Measurements from ENCODE around the gene AP1M2.
"Not testable (repeated sequence)": the region's sequence is repeated elsewhere in the genome, so short reads cannot be mapped to it uniquely, and the experiment has no call there.

The AP1M2 gene

GRCh38 chr19:10551006-10551405 lies 36.1 kb downstream of the AP1M2 start:
- H3K9ac ChIP-seq (ENCODE audit: low read length); H2AFZ ChIP-seq (ENCODE audit: insufficient read depth, low read length, poor library complexity); H2BK5ac ChIP-seq (ENCODE audit: low read depth, low read length, poor library complexity); H3K23ac ChIP-seq (ENCODE audit: low read length); DNase-seq; H2AK5ac ChIP-seq (ENCODE audit: low read length); H3K9me3 ChIP-seq (ENCODE audit: insufficient read depth, low read depth, low read length); H3K27me3 ChIP-seq (ENCODE audit: insufficient read depth, low read length); H3K4ac ChIP-seq (ENCODE audit: low read depth, low read length); H3K27ac ChIP-seq (ENCODE audit: low read depth, low read length); H3K4me2 ChIP-seq (ENCODE audit: low read length); H4K91ac ChIP-seq (ENCODE audit: low read depth, low read length); H3K14ac ChIP-seq (ENCODE audit: low read length); H2BK12ac ChIP-seq (ENCODE audit: low read length); H3K4me3 ChIP-seq (ENCODE audit: low read depth, low read length); H3K18ac ChIP-seq (ENCODE audit: low read length); H3K4me1 ChIP-seq (ENCODE audit: control insufficient read depth in 1 of 2, insufficient read depth in 2 of 2, low read length in 2 of 2); H3K79me1 ChIP-seq (ENCODE audit: low read length); H4K12ac ChIP-seq (ENCODE audit: low read depth, low read length); H4K8ac ChIP-seq (ENCODE audit: low read depth, low read length); H3K79me2 ChIP-seq (ENCODE audit: control insufficient read depth, insufficient read depth, low read length, poor library complexity); H2BK120ac ChIP-seq (ENCODE audit: insufficient read depth, low read length, poor library complexity): not testable (repeated sequence)
- peaks cover 49 to 63% of the 10 kb centered on the region in 2 experiments for H3K36me3 ChIP-seq (ENCODE audit: control insufficient read depth in 1 of 2, insufficient read depth in 2 of 2, low read length in 2 of 2)
- no CpG with 5 or more reads among the region's 9 CpGs for WGBS (ENCODE audit: extremely low coverage, insufficient coverage, insufficient read length)

GRCh38 chr19:10550336-10550735 lies 36.8 kb downstream of the AP1M2 start:
- Histone ChIP-seq H2AFZ (ENCODE audit: insufficient read depth, low read length, poor library complexity) (no peak overlapping the region), H2AK5ac (ENCODE audit: low read length) (no peak overlapping the region), H3K79me1 (ENCODE audit: low read length) (no peaks in the 10 kb centered on the region), H3K23ac (ENCODE audit: low read length) (no peak overlapping the region), H4K91ac (ENCODE audit: low read depth, low read length) (no peak overlapping the region), H3K14ac (ENCODE audit: low read length) (no peak overlapping the region), H3K9me3 (ENCODE audit: insufficient read depth, low read depth, low read length) (peaks cover 3% of the 10 kb centered on the region), H2BK12ac (ENCODE audit: low read length) (no peak overlapping the region), H3K9ac (ENCODE audit: low read length) (no peak overlapping the region), H3K4me1 (ENCODE audit: control insufficient read depth in 1 of 2, insufficient read depth in 2 of 2, low read length in 2 of 2) (no peaks in the 10 kb centered on the region), H3K27ac (ENCODE audit: low read depth, low read length) (no peak overlapping the region), H2BK5ac (ENCODE audit: low read depth, low read length, poor library complexity) (no peak overlapping the region), H3K18ac (ENCODE audit: low read length) (no peak overlapping the region), H3K4ac (ENCODE audit: low read depth, low read length) (no peak overlapping the region), H4K12ac (ENCODE audit: low read depth, low read length) (no peak overlapping the region), H3K4me2 (ENCODE audit: low read length) (no peak overlapping the region), H3K36me3 (ENCODE audit: control insufficient read depth in 1 of 2, insufficient read depth in 2 of 2, low read length in 2 of 2) (peaks cover 44 to 57% of the 10 kb centered on the region in 2 experiments), H4K8ac (ENCODE audit: low read depth, low read length) (no peak overlapping the region), H3K27me3 (ENCODE audit: insufficient read depth, low read length) (no peaks in the 10 kb centered on the region), H3K4me3 (ENCODE audit: low read depth, low read length) (no peak overlapping the region), H2BK120ac (ENCODE audit: insufficient read depth, low read length, poor library complexity) (no peak overlapping the region), H3K79me2 (ENCODE audit: control insufficient read depth, insufficient read depth, low read length, poor library complexity) (no peaks in the 10 kb centered on the region)
- DNase-seq: no peak
- WGBS (ENCODE audit: extremely low coverage, insufficient coverage, insufficient read length): no CpG with 5 or more reads among the region's 6 CpGs

- Histone ChIP-seq H3K27ac (ENCODE audit: low read depth, low read length) (no peak overlapping the region), H3K4ac (ENCODE audit: low read depth, low read length) (no peak overlapping the region), H3K79me1 (ENCODE audit: low read length) (no peaks in the 10 kb centered on the region), H3K9ac (ENCODE audit: low read length) (no peak overlapping the region), H3K18ac (ENCODE audit: low read length) (no peak overlapping the region), H3K9me3 (ENCODE audit: insufficient read depth, low read depth, low read length) (peaks cover 3% of the 10 kb centered on the region), H2AFZ (ENCODE audit: insufficient read depth, low read length, poor library complexity) (no peak overlapping the region), H2BK5ac (ENCODE audit: low read depth, low read length, poor library complexity) (no peak overlapping the region), H3K14ac (ENCODE audit: low read length) (no peak overlapping the region), H2BK12ac (ENCODE audit: low read length) (no peak overlapping the region), H3K23ac (ENCODE audit: low read length) (no peak overlapping the region), H3K4me1 (ENCODE audit: control insufficient read depth in 1 of 2, insufficient read depth in 2 of 2, low read length in 2 of 2) (peaks cover under 1% of the 10 kb centered on the region in 2 experiments), H2AK5ac (ENCODE audit: low read length) (no peak overlapping the region), H3K79me2 (ENCODE audit: control insufficient read depth, insufficient read depth, low read length, poor library complexity) (no peaks in the 10 kb centered on the region), H2BK120ac (ENCODE audit: insufficient read depth, low read length, poor library complexity) (no peak overlapping the region), H3K27me3 (ENCODE audit: insufficient read depth, low read length) (no peaks in the 10 kb centered on the region), H4K91ac (ENCODE audit: low read depth, low read length) (no peak overlapping the region), H3K4me2 (ENCODE audit: low read length) (no peak overlapping the region), H3K36me3 (ENCODE audit: control insufficient read depth in 1 of 2, insufficient read depth in 2 of 2, low read length in 2 of 2) (peaks cover 38 to 51% of the 10 kb centered on the region in 2 experiments), H4K8ac (ENCODE audit: low read depth, low read length) (no peak overlapping the region), H4K12ac (ENCODE audit: low read depth, low read length) (no peak overlapping the region), H3K4me3 (ENCODE audit: low read depth, low read length) (no peak overlapping the region)
- no peak for DNase-seq
- WGBS (ENCODE audit: extremely low coverage, insufficient coverage, insufficient read length): no CpG with 5 or more reads among the region's 7 CpGs
Measured at GRCh38 chr19:10549733-10550132, 37.4 kb downstream of the AP1M2 start.

- Histone ChIP-seq H2BK5ac (ENCODE audit: low read depth, low read length, poor library complexity) (no peak overlapping the region), H3K79me1 (ENCODE audit: low read length) (peaks cover 4% of the 10 kb centered on the region), H3K14ac (ENCODE audit: low read length) (no peak overlapping the region), H4K8ac (ENCODE audit: low read depth, low read length) (no peak overlapping the region), H2BK12ac (ENCODE audit: low read length) (no peak overlapping the region), H3K4me1 (ENCODE audit: control insufficient read depth in 1 of 2, insufficient read depth in 2 of 2, low read length in 2 of 2) (peaks cover 4 to 6% of the 10 kb centered on the region in 2 experiments), H2AFZ (ENCODE audit: insufficient read depth, low read length, poor library complexity) (no peak overlapping the region), H2AK5ac (ENCODE audit: low read length) (no peak overlapping the region), H4K12ac (ENCODE audit: low read depth, low read length) (no peak overlapping the region), H3K4ac (ENCODE audit: low read depth, low read length) (no peak overlapping the region), H3K18ac (ENCODE audit: low read length) (no peak overlapping the region), H3K4me3 (ENCODE audit: low read depth, low read length) (no peak overlapping the region), H3K79me2 (ENCODE audit: control insufficient read depth, insufficient read depth, low read length, poor library complexity) (peaks cover 5% of the 10 kb centered on the region), H3K27me3 (ENCODE audit: insufficient read depth, low read length) (no peaks in the 10 kb centered on the region), H3K27ac (ENCODE audit: low read depth, low read length) (no peak overlapping the region), H2BK120ac (ENCODE audit: insufficient read depth, low read length, poor library complexity) (no peak overlapping the region), H3K36me3 (ENCODE audit: control insufficient read depth in 1 of 2, insufficient read depth in 2 of 2, low read length in 2 of 2) (peaks cover 30 to 42% of the 10 kb centered on the region in 2 experiments), H3K4me2 (ENCODE audit: low read length) (no peak overlapping the region), H3K23ac (ENCODE audit: low read length) (no peak overlapping the region), H3K9ac (ENCODE audit: low read length) (no peak overlapping the region), H3K9me3 (ENCODE audit: insufficient read depth, low read depth, low read length) (peaks cover 3% of the 10 kb centered on the region), H4K91ac (ENCODE audit: low read depth, low read length) (no peak overlapping the region)
- WGBS (ENCODE audit: extremely low coverage, insufficient coverage, insufficient read length): no CpG with 5 or more reads among the region's 18 CpGs
- DNase-seq: no peak
Measured at GRCh38 chr19:10548746-10549276, 38.3 kb downstream of the AP1M2 start.
